Lower leg skin (tissue), 3 donors: ENCODE measurements around the gene SMG7.

Experiments used
- POLR2A ChIP-seq, 2 donors: fragments of 450-650 bp; IDR thresholded peaks; one replicate each; pipeline ENCODE4 v1.6.1; 2016 to 2017; ENCODE audit warnings: antibody characterized with exemption in 2 of 2, mild to moderate bottlenecking in 1 of 2, moderate library complexity in 1 of 2
- TF ChIP-seq, protein P1 (sequence below), 3 donors: fragments of 450-650 bp; IDR thresholded peaks; one replicate each; pipeline ENCODE4 v1.5.1; 2016; ENCODE audit warnings: antibody characterized with exemption in 3 of 3, mild to moderate bottlenecking in 3 of 3, moderate library complexity in 2 of 3

DNA sequence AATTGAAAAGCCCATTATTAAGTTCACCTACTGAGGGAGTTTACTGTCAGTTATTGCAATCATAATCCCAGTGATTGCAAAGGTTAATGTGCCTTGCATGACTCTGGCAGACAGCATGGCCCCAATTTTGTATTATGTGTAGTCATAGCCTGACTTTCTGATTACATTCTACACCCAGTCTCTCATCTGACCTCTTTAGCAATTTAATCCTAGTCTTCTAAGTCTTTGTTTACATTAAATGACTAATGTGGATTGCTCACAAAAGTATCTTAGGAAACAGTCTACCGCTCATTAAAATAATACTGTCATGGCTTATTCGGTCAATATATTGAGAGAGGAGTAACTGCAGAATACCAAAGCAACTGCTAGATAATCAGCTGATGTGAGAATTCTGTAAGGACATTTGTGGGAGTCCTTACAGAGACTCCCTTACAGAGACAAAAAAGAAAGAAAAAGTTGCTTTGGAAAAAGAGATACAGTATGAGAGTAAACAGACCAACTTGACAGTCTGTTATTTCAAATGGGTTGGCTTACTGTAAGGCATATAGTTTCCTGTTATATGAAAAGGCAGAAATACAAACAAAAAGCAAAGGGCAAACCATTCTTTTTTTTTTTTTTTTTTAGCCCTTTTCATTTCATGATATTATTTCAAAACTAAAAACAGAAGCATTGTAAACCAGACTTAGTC lies 42.8 kb downstream of the SMG7 start:
- TF ChIP-seq, protein P1, sequence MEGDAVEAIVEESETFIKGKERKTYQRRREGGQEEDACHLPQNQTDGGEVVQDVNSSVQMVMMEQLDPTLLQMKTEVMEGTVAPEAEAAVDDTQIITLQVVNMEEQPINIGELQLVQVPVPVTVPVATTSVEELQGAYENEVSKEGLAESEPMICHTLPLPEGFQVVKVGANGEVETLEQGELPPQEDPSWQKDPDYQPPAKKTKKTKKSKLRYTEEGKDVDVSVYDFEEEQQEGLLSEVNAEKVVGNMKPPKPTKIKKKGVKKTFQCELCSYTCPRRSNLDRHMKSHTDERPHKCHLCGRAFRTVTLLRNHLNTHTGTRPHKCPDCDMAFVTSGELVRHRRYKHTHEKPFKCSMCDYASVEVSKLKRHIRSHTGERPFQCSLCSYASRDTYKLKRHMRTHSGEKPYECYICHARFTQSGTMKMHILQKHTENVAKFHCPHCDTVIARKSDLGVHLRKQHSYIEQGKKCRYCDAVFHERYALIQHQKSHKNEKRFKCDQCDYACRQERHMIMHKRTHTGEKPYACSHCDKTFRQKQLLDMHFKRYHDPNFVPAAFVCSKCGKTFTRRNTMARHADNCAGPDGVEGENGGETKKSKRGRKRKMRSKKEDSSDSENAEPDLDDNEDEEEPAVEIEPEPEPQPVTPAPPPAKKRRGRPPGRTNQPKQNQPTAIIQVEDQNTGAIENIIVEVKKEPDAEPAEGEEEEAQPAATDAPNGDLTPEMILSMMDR (IDR thresholded peaks at IDR 0.05): no peak
- TF ChIP-seq POLR2A (IDR thresholded peaks at IDR 0.05): no peak
